Spleen (tissue), 7 donors: ENCODE data around the gene LOXL3.

ENCODE experiments used
- CTCF ChIP-seq, 11 experiments: fragments of 200-600 bp in 7 of 11; fragments of 450-650 bp in 4 of 11; sonication (generic) in 4 of 11; IDR thresholded peaks in 8 of 11; conservative IDR thresholded peaks in 3 of 11; 1 replicate in 7 of 11; 2 replicates in 4 of 11; pipeline versions ENCODE4 v1.4.0 to v1.8.0; 2016 to 2021; ENCODE audit warnings: antibody characterized with exemption in 11 of 11, inconsistent platforms in 4 of 11, mild to moderate bottlenecking in 1 of 11
- POLR2A ChIP-seq, 3 donors: fragments of 450-650 bp; IDR thresholded peaks; one replicate each; pipeline ENCODE4 v1.5.1; 2017; ENCODE audit warnings: antibody characterized with exemption in 3 of 3, mild to moderate bottlenecking in 1 of 3
- POLR2AphosphoS5 ChIP-seq, 3 donors: sonication (generic); formaldehyde crosslinking; IDR thresholded peaks; one replicate each; pipeline ENCODE4 v1.5.1; 2017; ENCODE audit warnings: antibody characterized with exemption in 3 of 3
- donor health status: DM: no; HTN: no; CAD: no; lungs with moderate emphysema.
- donor health status: DM: no; HTN: no; CAD: no.
- donor health status: DM: no; HTN: no; CAD: no.

GRCh38 chr2:74498500-74499266, 55.1 kb downstream of the LOXL3 start:
- TF ChIP-seq CTCF (IDR thresholded peaks at IDR 0.05 in 8 of 11, conservative IDR thresholded peaks at IDR 0.05 in 3 of 11), result no peak
- no peak for TF ChIP-seq POLR2A (IDR thresholded peaks at IDR 0.05)
- peak in 1 of 3 donors; percentile 39 for TF ChIP-seq POLR2AphosphoS5 (IDR thresholded peaks at IDR 0.05)
